Measurements from ENCODE around the gene ZNF714.

Gene ZNF714

DNA sequence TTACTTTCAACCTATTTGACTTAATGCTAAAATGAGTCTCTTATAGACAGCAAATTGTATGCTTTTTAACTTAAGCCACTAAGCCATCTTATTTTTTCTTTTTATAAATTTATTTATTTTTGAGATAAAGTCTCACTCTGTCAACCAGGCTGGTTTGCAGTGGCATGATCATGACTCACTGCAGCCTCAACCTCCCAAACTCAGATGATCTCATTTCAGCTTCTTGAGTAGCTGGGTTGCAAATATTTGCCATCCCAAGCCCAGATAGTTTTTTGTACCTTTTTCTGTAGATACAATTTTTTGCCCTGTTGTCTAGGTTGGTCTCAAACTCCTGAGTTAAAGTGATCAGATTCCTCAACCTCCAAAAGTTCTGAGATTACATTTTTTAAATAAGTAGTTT is 27.1 kb downstream of the ZNF714 start:
- Histone ChIP-seq H3K4me3 (ENCODE audit: low read length) (no peak overlapping the region), H3K4me2 (ENCODE audit: low read length) (no peak overlapping the region), H3K4me1 (ENCODE audit: low read length) (no peaks in the 10 kb centered on the region), H3K27me3 (ENCODE audit: low read depth, low read length) (no peaks in the 10 kb centered on the region), H4K20me1 (ENCODE audit: insufficient read depth, low read length) (no peaks in the 10 kb centered on the region), H2AFZ (ENCODE audit: low read depth, low read length) (no peak overlapping the region), H3K36me3 (replicated peaks; ENCODE audit: low read depth, low read length) (peaks cover 34% of the 10 kb centered on the region), H3K9ac (ENCODE audit: low read length) (no peak overlapping the region), H3K9me3 (ENCODE audit: insufficient read depth, low read length) (no peaks in the 10 kb centered on the region), H3K79me2 (ENCODE audit: low read length) (no peaks in the 10 kb centered on the region; the same call in 1 of the 2 replicates), H3K27ac (ENCODE audit: low read length) (no peak overlapping the region)
- no peak for TF ChIP-seq EZH2phosphoT487 (IDR thresholded peaks at IDR 0.05; ENCODE audit: low read depth)
- TF ChIP-seq, protein P1, sequence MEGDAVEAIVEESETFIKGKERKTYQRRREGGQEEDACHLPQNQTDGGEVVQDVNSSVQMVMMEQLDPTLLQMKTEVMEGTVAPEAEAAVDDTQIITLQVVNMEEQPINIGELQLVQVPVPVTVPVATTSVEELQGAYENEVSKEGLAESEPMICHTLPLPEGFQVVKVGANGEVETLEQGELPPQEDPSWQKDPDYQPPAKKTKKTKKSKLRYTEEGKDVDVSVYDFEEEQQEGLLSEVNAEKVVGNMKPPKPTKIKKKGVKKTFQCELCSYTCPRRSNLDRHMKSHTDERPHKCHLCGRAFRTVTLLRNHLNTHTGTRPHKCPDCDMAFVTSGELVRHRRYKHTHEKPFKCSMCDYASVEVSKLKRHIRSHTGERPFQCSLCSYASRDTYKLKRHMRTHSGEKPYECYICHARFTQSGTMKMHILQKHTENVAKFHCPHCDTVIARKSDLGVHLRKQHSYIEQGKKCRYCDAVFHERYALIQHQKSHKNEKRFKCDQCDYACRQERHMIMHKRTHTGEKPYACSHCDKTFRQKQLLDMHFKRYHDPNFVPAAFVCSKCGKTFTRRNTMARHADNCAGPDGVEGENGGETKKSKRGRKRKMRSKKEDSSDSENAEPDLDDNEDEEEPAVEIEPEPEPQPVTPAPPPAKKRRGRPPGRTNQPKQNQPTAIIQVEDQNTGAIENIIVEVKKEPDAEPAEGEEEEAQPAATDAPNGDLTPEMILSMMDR (IDR thresholded peaks at IDR 0.05; ENCODE audit: low read depth, low read length) = no peak

DNA sequence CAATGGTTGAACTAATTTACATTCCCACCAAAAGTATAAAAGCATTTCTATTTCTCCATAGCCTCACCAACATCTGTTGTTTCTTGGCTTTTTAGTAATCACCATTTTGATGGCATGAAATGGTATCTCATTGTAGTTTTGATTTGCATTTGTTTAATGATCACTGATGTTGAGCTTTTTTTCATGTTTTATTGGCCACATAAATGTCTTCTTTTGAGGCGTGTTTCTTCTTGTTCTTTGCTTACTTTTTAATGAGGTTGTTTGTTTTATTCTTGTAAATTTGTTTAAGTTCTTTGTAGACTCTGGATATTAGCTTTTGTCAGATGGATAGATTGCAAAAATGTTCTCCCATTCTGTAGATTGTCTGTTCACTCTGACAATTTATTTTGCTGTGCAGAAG is 28.2 kb downstream of the ZNF714 start:
- H4K20me1 ChIP-seq (ENCODE audit: insufficient read depth, low read length) = no peaks in the 10 kb centered on the region
- no peaks in the 10 kb centered on the region for H3K4me1 ChIP-seq (ENCODE audit: low read length)
- H3K27ac ChIP-seq (ENCODE audit: low read length) = no peak overlapping the region
- no peak overlapping the region for H3K4me2 ChIP-seq (ENCODE audit: low read length)
- H3K79me2 ChIP-seq (ENCODE audit: low read length) = no peaks in the 10 kb centered on the region; the same call in 1 of the 2 replicates
- H2AFZ ChIP-seq (ENCODE audit: low read depth, low read length) = no peak overlapping the region
- peaks cover 35% of the 10 kb centered on the region for H3K36me3 ChIP-seq (replicated peaks; ENCODE audit: low read depth, low read length)
- H3K9ac ChIP-seq (ENCODE audit: low read length) = no peak overlapping the region
- no peak for TF ChIP-seq EZH2phosphoT487 (IDR thresholded peaks at IDR 0.05; ENCODE audit: low read depth)
- TF ChIP-seq, protein P1 (IDR thresholded peaks at IDR 0.05; ENCODE audit: low read depth, low read length) = no peak
- H3K4me3 ChIP-seq (ENCODE audit: low read length) = no peak overlapping the region
- no peaks in the 10 kb centered on the region for H3K27me3 ChIP-seq (ENCODE audit: low read depth, low read length)
- H3K9me3 ChIP-seq (ENCODE audit: insufficient read depth, low read length) = no peaks in the 10 kb centered on the region

DNA sequence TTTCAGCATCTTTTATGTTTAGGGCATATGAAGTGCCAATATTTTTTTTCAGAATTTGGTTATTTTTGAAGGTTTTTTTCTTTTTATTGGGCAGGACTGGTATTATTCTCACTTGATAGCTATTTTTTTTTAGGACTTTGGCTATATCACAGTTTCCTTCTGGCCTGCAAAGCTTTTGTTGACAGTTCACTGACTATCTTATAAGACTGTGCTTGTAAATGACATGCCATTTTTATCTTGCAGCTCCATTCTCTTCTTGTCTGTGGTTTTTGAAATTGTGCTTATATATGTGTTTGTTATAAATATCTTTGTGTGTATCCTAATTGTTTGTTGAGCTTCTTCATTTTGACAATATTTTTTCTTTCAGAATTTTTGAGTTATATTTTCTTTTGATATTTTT is 33.4 kb downstream of the ZNF714 start:
- no peak for TF ChIP-seq EZH2phosphoT487 (IDR thresholded peaks at IDR 0.05; ENCODE audit: low read depth)
- TF ChIP-seq, protein P1 (IDR thresholded peaks at IDR 0.05; ENCODE audit: low read depth, low read length) = no peak
- no peaks in the 10 kb centered on the region for H3K27me3 ChIP-seq (ENCODE audit: low read depth, low read length)
- no peaks in the 10 kb centered on the region for H4K20me1 ChIP-seq (ENCODE audit: insufficient read depth, low read length)
- no peak overlapping the region for H3K27ac ChIP-seq (ENCODE audit: low read length)
- no peak overlapping the region for H2AFZ ChIP-seq (ENCODE audit: low read depth, low read length)
- no peak overlapping the region for H3K4me2 ChIP-seq (ENCODE audit: low read length)
- H3K79me2 ChIP-seq (ENCODE audit: low read length) = no peaks in the 10 kb centered on the region; the same call in 1 of the 2 replicates
- H3K4me3 ChIP-seq (ENCODE audit: low read length) = no peak overlapping the region
- no peaks in the 10 kb centered on the region for H3K4me1 ChIP-seq (ENCODE audit: low read length)
- no peak overlapping the region for H3K9ac ChIP-seq (ENCODE audit: low read length)
- peaks cover 54% of the 10 kb centered on the region for H3K36me3 ChIP-seq (replicated peaks; ENCODE audit: low read depth, low read length)
- H3K9me3 ChIP-seq (ENCODE audit: insufficient read depth, low read length) = no peaks in the 10 kb centered on the region

DNA sequence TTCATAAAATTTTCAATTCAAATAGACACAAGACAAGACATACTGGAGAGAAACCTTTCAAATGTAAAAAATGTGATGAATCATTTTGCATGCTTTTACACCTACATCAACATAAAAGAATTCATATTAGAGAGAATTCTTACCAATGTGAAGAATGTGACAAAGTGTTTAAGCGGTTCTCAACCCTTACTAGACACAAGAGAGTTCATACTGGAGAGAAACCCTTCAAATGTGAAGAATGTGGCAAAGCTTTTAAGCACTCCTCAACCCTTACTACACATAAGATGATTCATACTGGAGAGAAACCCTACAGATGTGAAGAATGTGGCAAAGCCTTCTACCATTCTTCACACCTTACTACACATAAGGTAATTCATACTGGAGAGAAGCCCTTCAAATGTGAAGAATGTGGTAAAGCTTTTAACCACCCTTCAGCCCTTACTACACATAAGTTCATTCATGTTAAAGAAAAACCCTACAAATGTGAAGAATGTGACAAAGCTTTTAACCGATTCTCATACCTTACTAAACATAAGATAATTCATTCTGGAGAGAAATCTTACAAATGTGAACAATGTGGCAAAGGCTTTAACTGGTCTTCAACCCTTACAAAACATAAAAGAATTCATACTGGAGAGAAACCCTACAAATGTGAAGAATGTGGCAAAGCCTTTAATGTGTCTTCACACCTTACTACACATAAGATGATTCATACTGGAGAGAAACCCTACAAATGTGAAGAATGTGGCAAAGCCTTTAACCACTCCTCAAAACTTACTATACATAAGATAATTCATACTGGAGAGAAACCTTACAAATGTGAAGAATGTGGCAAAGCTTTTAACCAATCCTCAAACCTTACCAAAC is 35.3 kb downstream of the ZNF714 start:
- no peak overlapping the region for H2AFZ ChIP-seq (ENCODE audit: low read depth, low read length)
- H3K4me2 ChIP-seq (ENCODE audit: low read length) = no peak overlapping the region
- H3K9me3 ChIP-seq (ENCODE audit: insufficient read depth, low read length) = no peaks in the 10 kb centered on the region
- H3K79me2 ChIP-seq (ENCODE audit: low read length) = no peaks in the 10 kb centered on the region
- TF ChIP-seq, protein P1 (IDR thresholded peaks at IDR 0.05; ENCODE audit: low read depth, low read length) = no peak
- TF ChIP-seq EZH2phosphoT487 (IDR thresholded peaks at IDR 0.05; ENCODE audit: low read depth) = no peak
- H4K20me1 ChIP-seq (ENCODE audit: insufficient read depth, low read length) = no peaks in the 10 kb centered on the region
- no peak overlapping the region for H3K27ac ChIP-seq (ENCODE audit: low read length)
- peaks cover 51% of the 10 kb centered on the region for H3K36me3 ChIP-seq (replicated peaks; ENCODE audit: low read depth, low read length)
- H3K9ac ChIP-seq (ENCODE audit: low read length) = no peak overlapping the region
- H3K4me1 ChIP-seq (ENCODE audit: low read length) = no peaks in the 10 kb centered on the region
- no peaks in the 10 kb centered on the region for H3K27me3 ChIP-seq (ENCODE audit: low read depth, low read length)
- no peak overlapping the region for H3K4me3 ChIP-seq (ENCODE audit: low read length)
